NCI-H1930 (cell line): ENCODE data around the gene NOP53.
"Not testable (repeated sequence)": the region's sequence is repeated elsewhere in the genome, so short reads cannot be mapped to it uniquely, and the experiment has no call there.

Experiments used
- DNase-seq, 2 experiments: peaks; one replicate each; lab custom pipeline; 2025; lab: John Stamatoyannopoulos, UW

NOP53 gene

GRCh38 chr19:47777245-47778048 lies 32.1 kb downstream of the NOP53 start:
- not testable (repeated sequence) for DNase-seq

GRCh38 chr19:47778049-47778953 lies 33.0 kb downstream of the NOP53 start, which contains the start of gene SELENOW:
Gene SELENOW, plus strand, starts transcription at chr19:47778703. Its CDS starts 83 bp downstream, at chr19:47778786.
- peak; percentile 70 to 91 for DNase-seq

DNA sequence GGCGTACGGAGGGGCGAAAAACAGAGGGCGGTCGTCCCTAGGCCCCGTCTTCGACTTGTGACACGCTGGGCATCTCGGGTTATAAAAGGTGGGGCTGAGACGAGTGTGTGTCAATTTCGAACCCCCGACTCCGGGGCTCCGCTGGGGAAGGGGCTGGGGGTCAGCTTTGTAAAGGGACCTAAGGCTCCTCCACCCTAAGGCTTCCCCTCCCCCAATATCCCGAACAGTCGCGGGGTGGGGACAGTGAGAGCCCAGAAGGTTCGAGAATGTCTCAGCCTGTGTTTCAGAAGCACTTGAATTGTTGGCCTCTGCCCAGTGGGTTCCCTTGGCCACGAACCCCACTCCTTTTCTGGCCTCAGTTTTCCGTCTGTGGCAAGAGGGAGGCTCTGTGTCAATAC lies 33.6 kb downstream of the NOP53 start:
- DNase-seq = no peak

GRCh38 chr19:47779524-47780214 lies 34.3 kb downstream of the NOP53 start:
- DNase-seq = no peak

GRCh38 chr19:47780215-47780551 lies 34.8 kb downstream of the NOP53 start:
- DNase-seq = no peak

GRCh38 chr19:47781590-47782262 lies 36.4 kb downstream of the NOP53 start:
- no peak for DNase-seq

- no peak for DNase-seq
Measured at GRCh38 chr19:47786566-47786965, 41.2 kb downstream of the NOP53 start.

- DNase-seq = not testable (repeated sequence)
Measured at GRCh38 chr19:47787307-47787706, 42.0 kb downstream of the NOP53 start.

GRCh38 chr19:47789811-47790210 lies 44.5 kb downstream of the NOP53 start:
- not testable (repeated sequence) for DNase-seq

DNA sequence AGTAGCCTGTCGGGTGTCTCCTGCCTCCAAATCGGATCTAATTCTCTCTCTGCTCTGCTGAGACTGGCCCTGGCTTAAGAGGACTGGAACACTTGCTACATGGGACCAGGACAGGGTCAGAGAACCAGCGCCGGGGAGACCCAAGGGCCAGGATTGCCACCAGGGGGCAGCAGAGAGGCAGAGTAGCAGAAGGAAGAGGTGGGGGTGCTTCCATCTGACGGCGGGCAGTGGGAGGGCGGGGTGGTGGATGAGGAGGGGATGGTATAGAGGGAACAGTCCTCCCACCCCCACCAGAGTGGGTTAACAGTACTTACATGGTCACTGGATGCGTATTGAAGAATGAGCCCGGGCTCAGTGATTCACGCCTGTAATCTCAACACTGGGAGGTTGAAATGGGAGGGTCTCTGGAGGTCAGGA lies 45.1 kb downstream of the NOP53 start:
- peak; percentile 62 to 68 for DNase-seq

DNA sequence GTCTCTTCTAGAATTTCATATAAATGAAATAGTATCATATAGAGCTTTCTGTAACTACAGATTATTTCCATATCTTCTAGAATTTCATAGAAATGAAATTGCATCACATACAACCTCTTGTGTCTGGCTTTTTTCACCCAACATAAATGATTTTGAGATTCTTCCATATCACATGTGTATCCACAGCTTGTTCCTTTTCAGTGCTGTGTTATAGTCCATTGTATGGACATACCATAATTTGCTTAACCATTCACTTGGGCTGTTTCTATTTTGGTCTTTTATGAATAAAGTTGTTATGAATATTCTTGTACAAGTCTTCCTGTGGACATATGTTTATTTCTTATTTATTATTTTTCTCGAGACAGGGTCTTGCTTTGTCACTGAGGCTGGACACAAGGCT lies 47.3 kb downstream of the NOP53 start:
- no peak for DNase-seq

DNA sequence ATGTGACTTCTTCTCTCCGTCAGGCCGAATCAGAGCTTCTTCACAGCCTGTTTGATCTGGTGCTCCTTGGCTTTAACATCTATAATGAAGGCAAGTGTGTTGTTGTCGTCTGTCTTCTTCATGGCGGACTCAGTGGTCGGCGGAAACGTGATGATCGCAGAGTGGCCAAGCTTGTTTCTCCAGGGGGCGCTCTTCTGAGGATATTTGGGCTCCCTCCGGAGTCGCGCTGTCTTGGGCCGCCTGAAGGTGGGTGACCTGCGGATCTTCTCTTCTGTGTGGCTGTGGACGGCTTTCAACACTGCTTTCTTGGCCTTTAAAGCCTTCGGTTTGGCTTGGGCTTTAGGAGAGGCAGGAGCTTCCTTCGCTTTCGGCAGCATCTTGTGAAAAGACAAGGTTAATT lies 49.2 kb downstream of the NOP53 start:
- DNase-seq = no peak

- no peak for DNase-seq
Measured at GRCh38 chr19:47796785-47797184, 51.4 kb downstream of the NOP53 start.

DNA sequence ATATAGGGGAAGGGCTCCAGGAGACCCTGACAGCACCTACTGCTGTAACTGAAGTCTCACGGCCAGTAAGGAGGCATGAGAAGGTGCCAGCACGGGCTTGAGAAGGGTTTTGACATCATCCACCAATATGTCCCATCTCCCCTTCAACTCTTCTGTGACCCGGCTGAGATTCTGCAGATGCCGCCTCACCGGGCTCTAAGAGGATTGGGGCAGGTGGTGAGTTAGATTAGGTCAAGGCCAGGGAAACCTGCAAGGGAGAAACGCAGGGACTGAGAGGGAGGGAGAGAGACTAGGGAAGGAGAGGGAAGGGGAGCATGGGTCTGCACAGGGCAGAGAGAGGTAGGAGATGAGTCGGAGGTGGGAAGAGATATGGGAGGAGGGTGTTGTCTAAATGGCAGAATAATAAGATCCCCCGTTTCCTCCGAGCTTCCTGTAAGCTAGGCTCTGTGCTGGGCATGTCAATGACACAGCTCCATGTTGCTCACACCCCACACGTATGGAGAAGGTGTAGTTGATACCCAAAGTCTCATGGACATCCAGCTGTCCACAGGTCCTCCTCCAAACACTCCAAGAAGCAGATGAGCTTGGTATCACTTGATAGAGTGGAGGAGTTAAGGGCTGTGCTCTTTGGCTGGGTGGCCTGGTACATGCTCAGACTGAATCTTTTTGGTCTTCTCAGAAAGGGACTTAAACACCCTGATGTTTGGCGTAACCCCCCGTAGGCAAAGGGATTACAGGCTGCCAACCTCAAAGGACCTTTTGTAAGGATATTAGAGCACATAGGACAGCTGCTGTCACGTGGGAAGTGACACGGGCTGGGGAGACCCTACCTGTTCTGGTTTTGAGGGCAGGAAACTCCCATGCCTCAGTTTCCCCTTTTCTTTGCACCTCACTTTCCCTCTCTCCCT lies 52.9 kb downstream of the NOP53 start:
- DNase-seq = no peak

DNA sequence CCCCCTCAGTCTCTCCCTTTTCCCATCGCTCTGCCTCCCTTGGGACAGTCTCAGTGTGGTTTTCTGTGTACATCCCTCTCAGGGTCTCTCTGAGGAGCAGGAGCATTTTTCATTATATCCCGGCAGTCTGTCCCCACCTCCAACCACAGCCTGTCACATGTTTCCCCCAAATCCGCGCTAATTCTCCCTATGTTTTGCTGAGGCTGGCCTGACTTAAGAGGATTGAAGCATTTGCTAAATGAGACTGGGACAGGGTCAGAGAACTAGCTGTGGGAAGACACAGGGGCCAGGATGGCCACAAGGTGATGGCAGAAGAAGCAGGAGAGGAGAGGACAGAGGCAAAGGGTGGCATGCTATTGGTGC lies 53.5 kb downstream of the NOP53 start:
- DNase-seq = no peak

- no peak for DNase-seq
Measured at GRCh38 chr19:47801270-47801669, 55.9 kb downstream of the NOP53 start.

DNA sequence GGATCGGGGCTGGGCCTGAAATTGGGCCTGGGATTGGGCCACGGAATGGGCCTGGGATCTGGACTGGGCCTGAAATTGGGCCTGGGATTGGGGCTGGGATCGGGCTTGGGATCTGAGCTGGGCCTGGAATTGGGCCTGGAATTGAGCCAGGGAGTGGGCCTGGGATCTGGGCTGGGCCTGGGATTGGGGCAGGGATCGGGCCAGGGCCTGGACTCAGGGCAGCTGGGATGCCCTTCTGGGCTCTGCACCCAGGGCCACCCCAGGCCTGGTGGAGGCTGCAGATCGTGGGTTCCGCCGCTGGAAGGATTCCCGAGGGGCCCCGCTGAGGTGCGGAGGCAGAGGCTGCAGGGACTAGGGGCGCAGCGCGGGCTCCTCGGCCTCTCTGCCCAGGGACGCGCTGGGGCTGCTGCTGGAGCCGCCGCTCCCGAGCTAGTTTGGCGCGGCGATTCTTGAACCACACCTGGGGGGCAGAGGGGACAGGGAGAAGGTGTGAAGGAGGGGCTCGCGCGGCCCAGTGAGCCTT lies 57.2 kb downstream of the NOP53 start:
- DNase-seq = no peak

- DNase-seq = not testable (repeated sequence)
Measured at GRCh38 chr19:47803148-47803547, 57.8 kb downstream of the NOP53 start.

GRCh38 chr19:47803671-47804070 lies 58.3 kb downstream of the NOP53 start:
- DNase-seq = not testable (repeated sequence)

DNA sequence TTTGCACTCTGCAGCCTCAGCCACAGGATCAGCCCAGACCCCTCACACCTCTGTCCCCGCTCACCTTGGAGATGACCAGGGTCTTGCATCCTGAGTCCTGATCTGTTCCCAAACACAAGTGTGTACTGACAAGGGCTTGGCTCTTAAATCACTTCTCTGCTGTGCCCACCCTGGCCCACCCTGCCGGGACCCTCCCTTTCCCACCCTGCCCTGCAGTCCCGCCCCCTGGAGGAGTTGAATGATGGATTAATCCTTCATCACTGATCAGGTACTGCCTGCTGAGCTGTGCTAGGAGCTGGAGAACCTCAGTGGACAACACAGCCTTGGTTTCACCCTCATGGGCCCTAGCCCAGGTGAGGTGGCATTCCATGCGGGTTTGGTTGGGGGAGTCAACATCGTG lies 59.1 kb downstream of the NOP53 start, which contains the start of gene TPRX1:
TPRX1 (minus strand) TSS at position 101 of the 400 bp plus-strand sequence; CDS start at position 89, 12 bp downstream.
- DNase-seq = not testable (repeated sequence)
